ENCODE data around the gene HDAC4.
A peak's percentile ranks its signal among the peaks of the same experiment; 100 is the strongest.

HDAC4 gene

GRCh38 chr2:239216614-239217273, 184.1 kb downstream of the HDAC4 start:
- ATAC-seq: peak; percentile 98
- DNase-seq: peak; percentile 49

- DNase-seq: no peak
- no peak for ATAC-seq
Observed at GRCh38 chr2:239215988-239216613, 184.7 kb downstream of the HDAC4 start.

GRCh38 chr2:239215136-239215925, 185.5 kb downstream of the HDAC4 start:
- no peak for ATAC-seq
- no peak for DNase-seq

GRCh38 chr2:239214725-239215124, 186.1 kb downstream of the HDAC4 start:
- DNase-seq: no peak
- no peak for ATAC-seq

- DNase-seq: no peak
- ATAC-seq: no peak
Observed at GRCh38 chr2:239213643-239214101, 187.1 kb downstream of the HDAC4 start.

GRCh38 chr2:239212929-239213642, 187.7 kb downstream of the HDAC4 start:
- ATAC-seq: no peak
- DNase-seq: no peak

GRCh38 chr2:239212121-239212928, 188.5 kb downstream of the HDAC4 start:
- ATAC-seq (no peak), DNase-seq (no peak)

- DNase-seq (no peak), ATAC-seq (peak; percentile 17)
Observed at GRCh38 chr2:239211396-239212094, 189.3 kb downstream of the HDAC4 start.

- ATAC-seq (no peak), DNase-seq (no peak)
Observed at GRCh38 chr2:239209783-239210182, 191.0 kb downstream of the HDAC4 start.

GRCh38 chr2:239208465-239209180, 192.2 kb downstream of the HDAC4 start:
- DNase-seq: no peak
- ATAC-seq: no peak

- ATAC-seq: no peak
- DNase-seq: no peak
Observed at GRCh38 chr2:239206851-239207250, 194.0 kb downstream of the HDAC4 start.

- ATAC-seq: no peak
- no peak for DNase-seq
Observed at GRCh38 chr2:239206042-239206441, 194.8 kb downstream of the HDAC4 start.

GRCh38 chr2:239204876-239205468, 195.8 kb downstream of the HDAC4 start:
- DNase-seq (no peak), ATAC-seq (no peak)

- no peak for ATAC-seq
- no peak for DNase-seq
Observed at GRCh38 chr2:239204136-239204875, 196.5 kb downstream of the HDAC4 start.

- ATAC-seq (no peak), DNase-seq (no peak)
Observed at GRCh38 chr2:239203443-239204135, 197.2 kb downstream of the HDAC4 start.

GRCh38 chr2:239202836-239203235, 198.0 kb downstream of the HDAC4 start:
- DNase-seq (no peak), ATAC-seq (no peak)

- DNase-seq: no peak
- ATAC-seq: no peak
Observed at GRCh38 chr2:239202343-239202742, 198.5 kb downstream of the HDAC4 start.

GRCh38 chr2:239201884-239202283, 198.9 kb downstream of the HDAC4 start:
- DNase-seq: no peak
- no peak for ATAC-seq

GRCh38 chr2:239201531-239201876, 199.3 kb downstream of the HDAC4 start:
- ATAC-seq (no peak), DNase-seq (no peak)
